Endothelial cell of umbilical vein (primary cell): ENCODE results near the gene UBL5. TPM values are rescaled to one million over a fixed set of nuclear protein-coding genes. Genes with fewer than 3 reads are reported as not detected.

Experiments used
- BruUV-seq: library from RNA; stranded (reverse); fragments of 400-500 nt; replicated peaks from 2 replicates; lab custom pipeline; 2021; lab: Mats Ljungman, UMichigan
- CTCF ChIA-PET: fragments of 300-600, 350-600 bp; sonication (Branson Sonifier 250); formaldehyde crosslinking; loops from one replicate; lab custom pipeline; 2021; ENCODE audit warnings: antibody characterized with exemption, inconsistent platforms; lab: Charles Lee
- POLR2A ChIA-PET: fragments of 300-600, 350-600 bp; sonication (Branson Sonifier 250); formaldehyde crosslinking; loops from one replicate; lab custom pipeline; 2021; ENCODE audit warnings: antibody characterized with exemption, inconsistent platforms; lab: Charles Lee
- DNase-seq: peaks from one replicate; pipeline ENCODE4 v3.0.0-alpha.2; 2011; ENCODE audit warnings: low read depth, low spot score
- FAIRE-seq: peaks from 2 replicates; lab custom pipeline; 2011; peaks lifted over from hg19 to GRCh38; lab: Jason Lieb, UNC
- H2AFZ ChIP-seq: 2 replicates; pipeline ENCODE4 v1.6.0; 2012; ENCODE audit warnings: low read depth, low read length, control low read depth, inconsistent platforms
- H3K27ac ChIP-seq: 2 replicates; pipeline ENCODE4 v1.5.1; 2011; ENCODE audit warnings: low read depth, mild to moderate bottlenecking, control low read depth, low read length, moderate library complexity; ENCODE audit not compliant: insufficient read depth
- H3K27me3 ChIP-seq, 2 experiments: 2 replicates each; pipeline versions ENCODE4 v1.6.0 to v1.6.1; 2011; ENCODE audit warnings: low read length in 2 of 2, mixed read lengths in 1 of 2; ENCODE audit not compliant: control insufficient read depth in 2 of 2, insufficient read depth in 2 of 2
- H3K36me3 ChIP-seq, 2 experiments: 2 replicates in 1 of 2; 3 replicates in 1 of 2; pipeline ENCODE4 v1.5.1; 2011; ENCODE audit warnings: low read length in 2 of 2, mild to moderate bottlenecking in 1 of 2, moderate library complexity in 1 of 2; ENCODE audit not compliant: control insufficient read depth in 2 of 2, insufficient read depth in 2 of 2; ENCODE audit errors: extremely low read depth in 1 of 2
- H3K4me1 ChIP-seq: 3 replicates; pipeline ENCODE4 v1.5.1; 2011; ENCODE audit warnings: mild to moderate bottlenecking, low read length; ENCODE audit not compliant: control insufficient read depth, insufficient read depth; ENCODE audit errors: extremely low read depth
- H3K4me2 ChIP-seq: 2 replicates; pipeline ENCODE4 v1.6.1; 2011; ENCODE audit warnings: low read length, control low read depth, mixed read lengths; ENCODE audit not compliant: insufficient read depth
- H3K4me3 ChIP-seq, 3 experiments: fragments of 200-600 bp in 1 of 3; sonication (generic), shearing (Covaris generic) in 1 of 3; replicated peaks in 1 of 3; 2 replicates each; pipeline ENCODE4 v1.5.1; 2011 to 2016; ENCODE audit warnings: control low read depth in 3 of 3, low read length in 3 of 3, mild to moderate bottlenecking in 2 of 3, inconsistent platforms in 1 of 3, low read depth in 1 of 3, moderate library complexity in 1 of 3; ENCODE audit not compliant: insufficient read depth in 1 of 3
- H3K79me2 ChIP-seq: 2 replicates; pipeline ENCODE4 v1.6.0; 2012; ENCODE audit warnings: low read length, inconsistent platforms; ENCODE audit not compliant: control insufficient read depth, insufficient read depth
- H3K9ac ChIP-seq: replicated peaks from 2 replicates; pipeline ENCODE3; 2011; ENCODE audit warnings: low read length, control low read depth; ENCODE audit not compliant: insufficient read depth; ENCODE audit errors: extremely low read depth
- H3K9me1 ChIP-seq: replicated peaks from 3 replicates; pipeline ENCODE4 v1.6.0; 2011; ENCODE audit warnings: mild to moderate bottlenecking, low read length; ENCODE audit not compliant: control insufficient read depth, insufficient read depth; ENCODE audit errors: extremely low read depth
- H3K9me3 ChIP-seq: replicated peaks from 2 replicates; pipeline ENCODE4 v1.5.1; 2012; ENCODE audit warnings: low read length, inconsistent platforms; ENCODE audit not compliant: control insufficient read depth, insufficient read depth
- H4K20me1 ChIP-seq: replicated peaks from 2 replicates; pipeline ENCODE3; 2011; ENCODE audit warnings: mild to moderate bottlenecking, low read length; ENCODE audit not compliant: control insufficient read depth, insufficient read depth; ENCODE audit errors: extremely low read depth
- EZH2 ChIP-seq: IDR thresholded peaks from 2 replicates; pipeline ENCODE4 v1.6.1; 2012; ENCODE audit warnings: borderline replicate concordance, low read depth, mild to moderate bottlenecking, moderate library complexity, low read length, inconsistent platforms; ENCODE audit not compliant: severe bottlenecking
- FOS ChIP-seq: IDR thresholded peaks from 2 replicates; pipeline ENCODE4 v1.6.1; 2011; ENCODE audit warnings: mild to moderate bottlenecking, low read length, moderate library complexity, borderline replicate concordance; ENCODE audit not compliant: insufficient read depth
- GATA2 ChIP-seq: IDR thresholded peaks from 2 replicates; pipeline ENCODE4 v1.7.0; 2011; ENCODE audit warnings: low read depth, mild to moderate bottlenecking, moderate library complexity, mixed read lengths, low read length; ENCODE audit not compliant: insufficient read length, insufficient read depth
- JUN ChIP-seq: IDR thresholded peaks from 2 replicates; pipeline ENCODE4 v1.6.1; 2011; ENCODE audit warnings: borderline replicate concordance, low read depth; ENCODE audit not compliant: insufficient read length, insufficient read depth
- MYC ChIP-seq: IDR thresholded peaks from one replicate; pipeline ENCODE4 v1.6.1; 2011; ENCODE audit warnings: mild to moderate bottlenecking, low read depth, low read length
- POLR2A ChIP-seq: IDR thresholded peaks from 2 replicates; pipeline ENCODE4 v1.6.1; 2012; ENCODE audit warnings: low read depth, mild to moderate bottlenecking, control low read depth, low read length
- POLR2AphosphoS5 ChIP-seq: IDR thresholded peaks from 2 replicates; pipeline ENCODE4 v1.6.1; 2012; ENCODE audit warnings: low read depth, mild to moderate bottlenecking, control low read depth, low read length, moderate library complexity; ENCODE audit not compliant: insufficient read depth
- dilution Hi-C: fragments of 300-500 bp; cut with MboI; formaldehyde crosslinking; loops from one replicate; pipeline ENCODE4 v1.15.0; 2019; ENCODE audit warnings: low sequenced_read_pairs; ENCODE audit not compliant: extremely low pct_ligation_motif_present
- intact Hi-C: fragments of 100-400 bp; cut with micrococcal nuclease; formaldehyde crosslinking; loops from one replicate; pipeline ENCODE4 v1.10.0; 2022
- polyA plus RNA-seq, 4 experiments: library from polyadenylated mRNA; depleted of rRNA in 3 of 4; stranded (reverse) in 3 of 4; unstranded in 1 of 4; fragments of >200 nt; gene quantifications; 2 replicates each; pipeline versions ENCODE4 v1.2.1 to v1.2.3, GENCODE V29; 2011 to 2012; ENCODE audit warnings: missing spikeins in 1 of 4
- total RNA-seq: library from RNA; stranded (reverse); gene quantifications from 2 replicates; pipeline ENCODE4 v1.2.3, GENCODE V29; 2021
- TF ChIP-seq, protein P1 (sequence below): IDR thresholded peaks from 2 replicates; pipeline ENCODE4 v1.6.1; 2011; ENCODE audit not compliant: insufficient read depth, insufficient read length
- TF ChIP-seq, protein P2 (sequence below), 2 donors: IDR thresholded peaks; 1 replicate in 1 of 2; 2 replicates in 1 of 2; pipeline ENCODE4 v1.5.1; 2011; ENCODE audit warnings: low read length in 2 of 2, mild to moderate bottlenecking in 2 of 2, moderate library complexity in 2 of 2, control low read depth in 1 of 2, inconsistent platforms in 1 of 2, low read depth in 1 of 2; ENCODE audit not compliant: insufficient read depth in 1 of 2; ENCODE audit errors: extremely low read depth in 1 of 2

The UBL5 gene
- total and polyA plus RNA-seq, 2 donors (not counting 3 experiments of a cell fraction or from before 2014, with no cell fraction given): 351 to 1,226 TPM

DNA sequence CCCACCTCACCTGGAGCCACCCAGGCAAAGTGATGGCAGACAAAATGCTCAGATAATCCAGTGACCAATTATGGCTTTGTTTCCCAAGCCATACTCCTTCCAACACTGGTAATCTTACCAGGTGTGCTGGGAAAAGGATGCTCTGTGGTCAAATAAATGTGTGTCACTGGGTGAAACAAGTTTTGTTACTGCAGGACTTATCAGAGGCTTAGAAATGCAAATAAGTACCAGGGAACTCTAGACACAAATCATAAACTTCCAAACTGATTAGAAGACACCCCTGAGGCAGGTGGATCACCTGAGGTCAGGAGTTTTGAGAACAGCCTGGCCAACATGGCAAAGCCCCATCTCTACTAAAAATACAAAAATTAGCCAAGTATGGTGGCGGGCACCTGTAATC, 33.8 kb downstream of the UBL5 start:
- Histone ChIP-seq H3K79me2 (no peaks in the 10 kb centered on the region), H3K27me3 (no peaks in the 10 kb centered on the region), H3K27ac (no peak overlapping the region), H3K9ac (no peak overlapping the region), H3K9me1 (no peaks in the 10 kb centered on the region), H3K4me3 (no peak overlapping the region), H4K20me1 (no peaks in the 10 kb centered on the region), H3K9me3 (no peaks in the 10 kb centered on the region), H3K36me3 (no peaks in the 10 kb centered on the region), H2AFZ (no peak overlapping the region), H3K4me1 (peaks cover 5% of the 10 kb centered on the region), H3K4me2 (no peak overlapping the region)
- FAIRE-seq: no peak
- CTCF ChIA-PET: no interaction called here
- TF ChIP-seq JUN (no peak), MYC (no peak), POLR2AphosphoS5 (no peak), GATA2 (no peak), EZH2 (no peak), POLR2A (no peak), FOS (no peak)
- TF ChIP-seq, protein P1, sequence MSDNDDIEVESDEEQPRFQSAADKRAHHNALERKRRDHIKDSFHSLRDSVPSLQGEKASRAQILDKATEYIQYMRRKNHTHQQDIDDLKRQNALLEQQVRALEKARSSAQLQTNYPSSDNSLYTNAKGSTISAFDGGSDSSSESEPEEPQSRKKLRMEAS: no peak
- TF ChIP-seq, protein P2, sequence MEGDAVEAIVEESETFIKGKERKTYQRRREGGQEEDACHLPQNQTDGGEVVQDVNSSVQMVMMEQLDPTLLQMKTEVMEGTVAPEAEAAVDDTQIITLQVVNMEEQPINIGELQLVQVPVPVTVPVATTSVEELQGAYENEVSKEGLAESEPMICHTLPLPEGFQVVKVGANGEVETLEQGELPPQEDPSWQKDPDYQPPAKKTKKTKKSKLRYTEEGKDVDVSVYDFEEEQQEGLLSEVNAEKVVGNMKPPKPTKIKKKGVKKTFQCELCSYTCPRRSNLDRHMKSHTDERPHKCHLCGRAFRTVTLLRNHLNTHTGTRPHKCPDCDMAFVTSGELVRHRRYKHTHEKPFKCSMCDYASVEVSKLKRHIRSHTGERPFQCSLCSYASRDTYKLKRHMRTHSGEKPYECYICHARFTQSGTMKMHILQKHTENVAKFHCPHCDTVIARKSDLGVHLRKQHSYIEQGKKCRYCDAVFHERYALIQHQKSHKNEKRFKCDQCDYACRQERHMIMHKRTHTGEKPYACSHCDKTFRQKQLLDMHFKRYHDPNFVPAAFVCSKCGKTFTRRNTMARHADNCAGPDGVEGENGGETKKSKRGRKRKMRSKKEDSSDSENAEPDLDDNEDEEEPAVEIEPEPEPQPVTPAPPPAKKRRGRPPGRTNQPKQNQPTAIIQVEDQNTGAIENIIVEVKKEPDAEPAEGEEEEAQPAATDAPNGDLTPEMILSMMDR (IDR thresholded peaks at IDR 0.05; ENCODE audit: extremely low read depth in 1 of 2, insufficient read depth in 1 of 2, low read depth in 1 of 2, low read length in 2 of 2): no peak
- BruUV-seq: no TSS peak
- POLR2A ChIA-PET: no interaction called here
- dilution Hi-C loops (no loop called here), intact Hi-C loops (no loop called here)
- no peak for DNase-seq
